Measurements from ENCODE around the gene SRSF4. TPM values are rescaled to one million over a fixed set of nuclear protein-coding genes. Genes with fewer than 3 reads are reported as not detected.
A peak's percentile ranks its signal among the peaks of the same experiment; 100 is the strongest.
"Not testable (repeated sequence)": the region's sequence is repeated elsewhere in the genome, so short reads cannot be mapped to it uniquely, and the experiment has no call there.

Gene SRSF4
- total RNA-seq, 1 donor from 2014 or later, result 52.9 TPM

DNA sequence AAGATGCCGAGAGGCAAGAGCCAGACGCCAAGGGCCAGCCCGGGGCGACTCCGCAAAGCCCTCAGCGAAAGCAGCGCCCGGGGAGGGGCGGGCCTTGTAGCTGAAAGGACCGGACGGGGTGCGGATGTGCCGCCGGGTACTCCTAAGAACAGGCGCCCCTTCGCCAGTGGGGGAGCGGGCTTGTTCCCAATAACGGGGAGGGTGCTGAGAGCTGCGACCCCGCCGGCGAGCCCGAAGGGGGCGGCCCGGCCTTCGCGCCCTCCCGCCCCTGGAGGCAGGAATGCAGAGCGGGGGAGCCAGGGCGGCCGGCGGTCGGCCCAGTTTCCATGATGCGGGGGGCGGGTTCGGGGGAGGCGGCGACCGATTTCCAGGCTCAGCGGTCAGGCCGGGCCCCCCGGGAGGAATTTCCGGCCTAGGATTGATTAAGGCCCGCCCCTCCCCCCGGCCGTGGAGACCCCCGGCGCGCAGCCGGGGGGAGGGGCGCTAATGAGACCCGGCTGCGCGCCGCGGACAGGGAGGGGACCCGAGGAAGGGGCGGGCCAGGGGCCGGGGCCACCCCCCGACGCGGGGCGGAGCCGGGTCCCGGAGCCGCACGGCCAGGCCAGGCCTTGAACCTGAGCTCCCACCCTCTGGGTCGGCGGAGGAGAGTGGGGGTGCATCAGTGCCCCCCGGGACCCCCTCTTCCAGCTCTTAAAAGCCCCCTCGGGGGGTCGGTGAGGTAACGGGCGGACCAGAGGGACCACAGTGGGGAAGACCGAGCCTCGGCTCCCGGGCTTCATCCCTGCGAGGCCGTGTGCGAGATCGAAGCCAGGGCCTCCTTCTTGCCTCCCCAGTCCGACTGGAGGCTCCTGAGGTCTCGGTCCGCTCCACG is 57.1 kb downstream of the SRSF4 start:
- peak; percentile 75 for DNase-seq

DNA sequence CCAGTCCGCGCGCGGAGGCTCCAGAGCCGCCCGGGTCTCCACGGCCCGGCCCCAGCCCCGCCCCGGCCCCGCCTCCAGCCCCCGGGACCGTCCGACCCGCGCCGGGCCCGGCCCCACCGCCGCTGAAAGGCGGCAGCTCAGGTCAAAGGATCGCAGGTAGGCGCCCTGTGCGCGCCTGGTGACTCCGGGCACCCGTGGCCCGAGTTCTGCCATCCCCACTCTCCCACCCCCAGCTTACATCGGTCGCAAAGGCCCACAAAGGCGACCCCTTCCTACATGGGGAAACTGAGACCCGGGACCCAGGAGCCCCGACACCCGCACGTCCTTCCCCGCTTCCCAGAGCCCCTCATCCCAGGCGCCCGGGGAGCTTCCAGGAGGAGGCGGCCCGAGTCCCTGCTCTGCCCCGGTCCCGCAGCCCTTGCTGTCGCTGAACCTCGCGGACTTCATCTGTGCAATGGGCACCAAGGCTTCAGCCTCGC is 57.8 kb downstream of the SRSF4 start, which contains the start of gene TMEM200B:
TMEM200B (minus strand) TSS at position 17 of the 479 bp plus-strand sequence. CDS start 2,075 bp downstream, outside the sequence.
- DNase-seq, result no peak

DNA sequence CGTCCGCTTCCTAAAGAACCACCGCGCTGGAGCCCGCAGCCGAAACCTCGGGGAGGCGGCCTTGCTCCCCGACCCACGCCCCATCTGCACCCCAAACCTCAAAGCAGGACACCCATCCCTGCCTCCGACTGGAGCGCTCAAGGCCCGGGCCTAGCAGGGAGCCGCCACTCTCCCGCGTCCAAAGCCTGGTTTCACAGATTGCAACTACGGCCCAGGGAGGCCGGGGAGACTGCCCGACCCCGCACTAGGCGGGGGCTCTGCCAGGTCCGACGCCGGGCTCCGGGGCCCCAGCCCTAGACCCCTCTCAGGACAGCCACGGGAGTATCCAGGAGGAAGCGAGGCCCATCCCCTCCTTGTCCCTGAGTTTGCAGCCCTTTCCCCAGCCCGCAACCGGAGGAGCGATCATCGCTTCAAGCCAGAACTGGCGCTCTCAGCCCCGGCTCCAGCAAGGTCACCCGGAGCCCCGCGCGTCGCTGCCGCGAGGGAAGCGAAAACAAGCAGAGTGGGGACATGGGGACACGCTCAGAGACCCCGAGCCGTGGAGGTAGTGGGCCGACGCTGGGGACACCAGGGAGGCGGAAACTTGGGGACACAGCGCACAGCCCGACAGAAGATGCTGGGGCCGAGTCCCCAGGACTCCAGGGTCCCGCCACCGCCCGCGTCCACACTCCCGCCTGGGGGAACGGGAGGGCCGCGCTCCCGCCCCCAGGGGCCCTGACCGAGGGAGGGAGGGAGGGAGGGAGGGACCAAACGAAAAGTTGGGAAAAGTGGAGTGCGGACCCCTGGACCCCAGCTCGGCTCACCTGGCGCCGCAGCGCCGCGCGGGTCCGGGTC is 58.4 kb downstream of the SRSF4 start:
- DNase-seq, result peak; percentile 31

DNA sequence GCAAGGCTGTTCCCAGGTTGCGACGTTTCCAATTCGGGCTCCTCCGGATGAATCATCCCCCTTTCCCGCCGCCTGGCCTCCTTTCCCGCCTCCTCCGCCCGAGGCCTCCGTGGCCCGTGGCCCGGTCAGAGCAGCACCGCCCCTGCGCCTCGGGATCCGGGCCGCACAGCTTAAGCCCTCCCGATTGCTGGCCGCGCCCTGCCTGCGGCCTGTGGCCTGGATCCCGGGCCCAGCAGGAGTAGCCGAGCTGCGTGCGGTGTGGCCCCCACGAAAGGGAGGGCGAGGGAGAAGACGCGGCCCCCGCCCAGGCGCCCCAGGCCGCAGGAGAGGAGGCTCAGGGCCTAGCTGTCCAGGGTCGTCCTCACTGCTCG is 59.0 kb downstream of the SRSF4 start:
- DNase-seq, result peak; percentile 24

DNA sequence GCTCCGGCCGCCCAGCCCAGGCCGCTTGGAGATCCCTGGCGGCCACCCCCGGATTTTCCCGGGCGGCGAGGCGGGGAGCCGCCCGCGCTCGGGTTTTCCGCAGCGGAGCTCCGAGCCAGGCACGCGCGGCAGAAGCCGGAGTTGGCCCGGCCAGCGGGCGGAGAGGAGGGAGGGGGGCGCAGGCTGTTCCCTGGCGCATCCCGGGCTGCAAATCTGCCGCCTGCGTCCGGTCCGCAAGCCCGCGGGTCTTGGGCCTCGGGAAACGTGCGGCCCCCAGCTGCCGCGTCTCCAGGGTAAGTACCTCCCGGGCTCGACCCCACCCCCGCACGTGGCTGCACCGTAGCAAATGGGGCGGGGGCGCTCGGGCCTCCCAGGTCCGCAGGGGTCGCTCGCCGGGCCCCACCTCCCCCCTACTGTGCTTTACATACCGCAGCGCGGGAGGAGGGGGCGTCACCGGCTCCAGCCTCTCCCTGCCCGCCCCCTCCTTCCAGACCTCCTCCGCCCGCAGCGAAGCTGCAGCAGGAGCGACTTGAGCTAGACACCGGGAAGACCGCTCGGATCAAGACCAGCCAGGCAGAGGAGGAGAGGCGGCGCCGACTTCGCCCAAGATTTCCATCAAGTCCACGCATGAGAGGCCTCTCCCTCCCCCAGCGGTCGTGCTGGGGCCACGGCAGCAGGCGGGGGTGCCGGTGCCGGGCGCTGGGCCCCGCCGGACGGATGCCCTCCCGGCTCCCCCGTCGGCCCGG is 59.6 kb downstream of the SRSF4 start:
- DNase-seq, result peak; percentile 17

DNA sequence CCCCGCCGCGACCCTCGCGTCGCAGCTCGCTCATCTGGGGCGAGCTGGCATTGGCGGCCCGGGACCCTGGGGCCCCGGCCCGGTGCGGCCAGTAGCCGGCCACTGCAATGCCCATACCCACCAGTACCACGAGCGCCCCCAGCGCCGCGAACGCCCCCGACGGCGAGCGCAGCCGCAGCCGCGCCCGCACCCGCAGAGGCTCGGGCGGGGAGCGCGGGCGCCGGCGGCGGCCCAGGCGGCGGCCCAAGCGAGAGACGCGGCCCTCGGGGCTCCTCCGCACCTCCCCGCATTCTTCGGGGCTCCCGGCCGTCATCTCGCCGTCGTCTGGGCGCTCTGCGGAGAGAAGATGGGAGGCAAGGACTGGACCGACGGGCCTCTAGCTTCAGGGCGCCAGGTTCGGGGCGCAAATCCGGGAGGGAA is 60.2 kb downstream of the SRSF4 start:
- no peak for DNase-seq

DNA sequence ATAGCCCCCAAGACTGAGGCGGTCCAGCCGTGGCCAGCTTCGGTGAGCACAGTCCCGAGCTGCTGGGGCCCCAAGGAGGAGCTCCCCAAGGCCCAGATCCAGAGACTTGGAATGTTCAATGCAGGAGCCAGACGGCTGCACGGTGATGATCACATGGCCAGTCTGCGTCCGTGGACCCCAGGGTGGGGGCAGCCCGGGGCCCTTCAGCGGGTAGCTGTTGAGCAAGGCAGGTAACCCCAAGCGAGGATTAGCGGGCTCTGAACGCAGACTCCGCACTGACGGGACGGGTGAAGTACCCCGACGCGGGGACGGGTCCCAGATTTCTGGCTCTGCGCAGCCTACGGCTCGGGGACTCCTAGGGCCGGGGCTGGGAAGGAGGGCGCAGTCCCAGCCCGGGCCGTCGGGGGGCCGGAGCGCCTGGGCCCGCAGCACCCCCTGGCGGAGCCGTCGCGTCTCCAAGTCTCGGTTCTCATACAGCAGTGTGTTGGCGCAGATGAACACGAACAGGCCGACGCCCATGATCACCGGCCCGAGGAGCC is 60.7 kb downstream of the SRSF4 start:
- DNase-seq, result peak; percentile 70

DNA sequence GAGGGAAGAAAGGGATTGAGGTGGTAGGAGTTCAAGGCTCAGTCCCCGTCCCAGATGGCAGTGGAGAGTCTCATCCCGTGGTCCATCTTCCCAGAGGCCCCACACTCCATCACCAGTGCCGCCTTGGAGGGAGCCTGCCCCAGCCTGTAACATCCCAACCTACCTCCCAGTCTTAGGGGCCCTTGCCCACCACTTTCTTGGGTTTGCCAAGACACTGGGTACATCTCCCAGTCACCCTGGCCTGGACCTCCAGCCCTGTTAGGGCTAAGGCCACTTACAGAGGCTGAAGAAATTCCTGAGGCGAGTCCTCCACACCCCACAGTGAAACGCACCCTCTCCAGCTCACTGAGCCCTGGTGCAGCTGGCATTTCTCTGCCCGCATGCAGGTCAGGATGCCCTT is 61.3 kb downstream of the SRSF4 start:
- no peak for DNase-seq

DNA sequence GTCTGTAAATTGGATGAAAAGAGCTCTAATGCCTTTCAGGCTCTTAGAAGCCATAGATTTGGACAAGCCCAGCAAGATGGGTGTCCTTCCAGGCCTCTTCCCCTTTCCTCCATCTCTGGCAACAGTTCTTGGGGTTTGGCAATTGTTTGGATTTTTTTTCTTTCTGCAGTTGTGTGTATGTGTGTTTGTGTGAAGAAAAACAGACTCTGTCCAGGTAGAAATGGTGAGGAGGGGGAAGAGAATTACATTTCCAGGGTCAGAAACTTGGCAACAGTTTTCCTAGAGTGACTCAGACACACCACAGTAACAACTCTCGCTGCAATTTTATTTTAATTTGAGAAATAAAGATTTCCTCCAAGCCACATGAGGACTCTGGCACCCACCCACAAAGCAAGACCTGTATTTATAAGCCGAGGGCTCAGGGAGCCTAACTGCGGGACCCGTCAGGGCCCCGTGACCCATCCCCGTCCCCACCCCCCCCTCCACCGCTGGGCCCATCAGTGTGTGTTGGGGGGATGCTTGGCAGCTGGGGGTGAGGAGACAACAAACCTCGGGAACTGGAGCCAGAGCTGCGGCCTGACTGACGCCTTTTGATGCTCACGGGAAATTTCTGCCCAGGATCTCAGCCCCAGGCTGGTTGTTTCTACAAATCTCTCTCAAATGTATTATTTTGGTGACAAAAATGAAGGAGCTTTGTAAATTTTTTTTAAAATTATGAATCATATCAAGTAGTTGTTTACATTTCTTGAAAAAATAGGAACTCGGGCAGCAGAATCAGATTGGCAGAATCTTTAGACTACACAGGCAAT is 62.4 kb downstream of the SRSF4 start:
- DNase-seq, result no peak

DNA sequence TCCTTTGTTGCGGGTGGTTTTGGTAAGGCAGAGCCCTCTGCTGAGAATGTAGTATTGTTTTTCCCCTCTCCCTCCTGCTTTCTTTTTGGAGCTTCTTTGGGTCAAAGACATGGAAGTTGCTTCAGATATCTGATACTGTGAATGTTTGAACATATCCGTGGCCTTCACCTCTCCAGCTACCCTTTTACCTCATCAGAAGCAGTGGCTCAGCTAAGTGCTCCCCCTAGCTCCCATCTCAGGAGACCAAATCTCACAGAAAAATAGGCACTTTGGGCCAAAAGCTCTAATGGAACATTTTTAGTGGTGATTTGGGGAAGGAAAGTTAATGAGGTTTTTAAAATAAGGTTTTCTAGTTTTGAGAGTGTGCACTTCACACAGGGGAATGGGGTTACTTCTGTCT is 64.3 kb downstream of the SRSF4 start:
- DNase-seq, result no peak

DNA sequence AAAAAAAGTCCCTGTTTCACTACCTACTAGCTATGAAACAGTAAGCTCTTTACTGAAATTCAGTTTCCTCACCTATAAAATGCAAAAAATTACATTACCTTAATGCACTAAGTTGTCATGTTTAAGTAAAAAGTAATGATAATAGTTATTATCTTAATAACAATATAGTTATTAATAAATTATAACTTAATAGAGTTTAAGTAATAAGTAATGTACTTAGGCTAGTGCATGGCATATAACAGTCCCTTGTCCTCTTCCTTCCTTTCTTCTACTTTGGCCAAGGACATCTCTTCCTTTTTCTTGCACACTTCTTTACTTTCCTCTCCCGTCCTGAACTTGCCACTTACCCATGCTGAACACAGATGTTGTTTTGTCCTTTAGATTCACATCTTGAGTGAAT is 67.0 kb downstream of the SRSF4 start:
- DNase-seq, result no peak

DNA sequence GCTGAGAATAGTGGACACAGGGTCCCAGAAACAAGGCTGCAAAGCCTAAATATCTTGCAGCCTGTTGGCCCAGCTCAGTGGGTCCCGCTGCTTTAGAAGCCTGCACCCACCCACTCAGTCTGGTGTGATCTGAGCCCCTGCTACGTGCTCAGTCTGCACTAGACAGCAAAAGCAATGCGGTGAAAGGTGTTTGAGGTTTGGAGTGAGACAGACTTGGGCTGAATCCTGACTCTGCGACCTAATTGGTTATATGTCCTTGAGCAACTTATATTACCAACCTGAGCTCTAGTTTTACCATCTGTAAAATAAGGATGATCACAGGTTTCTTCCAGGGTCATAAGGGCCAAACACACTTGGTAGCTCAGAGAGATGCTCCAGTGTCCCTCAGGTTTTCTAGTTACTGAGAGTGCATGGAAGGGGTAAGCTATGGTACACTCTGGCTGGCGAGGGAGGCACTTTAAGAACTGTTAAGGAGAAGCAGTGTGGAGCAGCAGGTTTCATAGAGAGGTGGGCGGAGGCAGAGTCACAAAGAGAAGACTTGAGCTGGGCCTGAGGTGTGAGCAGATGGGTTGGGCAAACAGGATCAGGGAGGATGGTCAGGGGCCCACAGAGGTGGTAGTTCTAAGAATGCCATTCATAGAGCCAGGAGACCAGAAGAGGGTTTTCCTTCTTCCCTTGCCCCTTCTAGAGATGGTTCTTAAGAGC is 68.1 kb downstream of the SRSF4 start:
- DNase-seq, result no peak

DNA sequence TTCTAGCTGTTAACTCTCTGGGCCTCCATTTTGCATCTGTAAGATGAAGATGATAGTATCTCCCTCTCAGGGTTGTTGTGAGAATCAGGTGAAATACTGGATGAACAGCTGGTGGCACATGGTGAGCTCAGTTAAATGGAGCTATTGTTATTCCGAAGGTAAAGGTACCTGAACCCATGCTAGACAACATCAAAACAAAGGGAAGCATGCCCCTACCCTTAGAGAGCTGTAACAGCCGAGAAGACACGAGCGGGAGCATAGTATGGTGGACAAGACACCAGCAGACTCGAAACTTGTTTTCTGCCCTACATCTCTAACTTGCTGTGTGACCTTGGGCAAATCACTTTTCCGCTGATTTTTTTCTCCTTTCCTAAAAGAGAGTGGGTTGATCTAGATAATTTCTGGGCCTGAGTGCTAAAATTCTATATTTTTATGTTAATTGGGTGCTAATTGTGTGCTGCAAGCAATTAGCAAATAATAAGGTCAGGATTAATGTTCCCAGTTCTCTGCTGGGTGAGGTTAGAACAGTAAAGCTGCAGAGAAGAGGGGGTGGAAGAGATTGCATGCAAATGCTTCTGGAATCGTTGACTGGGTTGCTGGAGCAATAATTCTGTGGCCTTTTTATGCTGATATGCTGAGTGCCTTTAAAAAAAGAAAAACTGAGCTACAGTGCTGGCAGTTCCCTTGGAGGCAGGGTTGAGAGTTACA is 68.8 kb downstream of the SRSF4 start:
- no peak for DNase-seq

DNA sequence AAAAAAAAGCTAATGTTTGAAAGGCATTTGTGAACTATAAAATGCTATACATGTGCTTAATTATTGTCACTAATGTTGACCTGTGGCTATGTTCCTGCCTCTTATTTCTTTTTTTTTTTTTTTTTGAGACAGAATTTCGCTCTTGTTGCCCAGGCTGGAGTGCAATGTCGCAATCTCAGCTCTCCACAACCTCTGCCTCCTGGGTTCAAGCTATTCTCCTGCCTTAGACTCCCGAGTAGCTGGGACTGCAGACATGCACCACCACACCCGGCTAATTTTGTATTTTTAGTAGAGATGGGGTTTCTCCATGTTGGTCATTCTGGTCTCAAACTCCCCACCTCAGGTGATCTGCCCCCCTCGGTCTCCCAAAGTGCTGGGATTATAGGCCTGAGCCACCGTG is 73.7 kb downstream of the SRSF4 start:
- DNase-seq, result not testable (repeated sequence)

DNA sequence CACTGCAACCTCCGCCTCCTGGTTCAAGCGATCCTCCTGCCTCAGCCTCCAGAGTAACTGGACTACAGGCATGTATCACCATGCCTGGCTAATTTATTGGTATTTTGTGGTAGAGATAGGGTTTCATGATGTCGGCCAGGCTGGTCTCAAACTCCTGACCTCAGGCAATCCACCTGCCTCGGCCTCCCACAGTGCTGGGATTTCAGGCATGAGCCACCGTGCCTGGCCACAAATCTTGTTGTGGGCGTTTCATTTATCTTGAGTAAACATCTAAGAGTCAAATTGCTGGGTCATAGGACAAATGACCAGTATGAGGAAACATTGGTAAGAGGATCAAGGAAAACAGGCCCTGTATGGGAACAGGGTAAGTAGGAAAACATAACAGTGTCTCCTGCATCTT is 75.9 kb downstream of the SRSF4 start:
- no peak for DNase-seq

DNA sequence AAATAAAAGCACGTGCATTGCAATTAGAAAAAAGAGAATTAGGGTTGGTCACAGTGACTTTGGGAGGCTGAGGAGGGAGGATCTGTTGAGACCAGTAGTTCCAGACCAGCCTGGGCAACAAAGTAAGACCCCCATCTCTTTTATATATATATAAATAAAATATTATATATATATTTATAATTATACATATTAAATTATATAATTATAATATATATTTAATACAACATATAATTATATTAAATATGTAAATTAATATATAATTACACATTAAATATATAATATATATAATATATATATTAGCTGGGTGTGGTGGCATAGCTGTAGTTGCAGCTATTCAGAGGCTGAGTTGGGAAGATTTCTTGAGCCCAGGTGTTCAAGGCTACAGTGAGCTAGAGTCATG is 81.2 kb downstream of the SRSF4 start:
- DNase-seq, result no peak

DNA sequence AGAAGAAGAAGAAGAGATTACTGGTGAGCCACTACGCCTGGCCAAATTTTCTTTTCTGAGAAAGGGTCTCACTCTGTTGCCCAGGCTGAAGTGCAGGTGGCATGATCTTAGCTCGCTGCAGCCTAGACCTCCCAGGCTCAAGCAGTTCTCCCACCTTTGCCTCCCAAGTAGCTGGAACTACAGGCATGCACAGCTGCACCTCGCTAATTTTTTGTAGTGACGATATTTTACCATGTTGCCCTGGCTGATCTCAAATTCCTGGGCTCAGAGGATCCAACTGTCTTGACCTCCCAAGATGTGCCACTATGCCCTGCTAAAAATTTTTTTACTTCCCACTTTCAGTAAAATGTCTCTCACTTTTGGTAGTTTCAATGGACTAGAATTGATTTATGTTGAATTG is 82.4 kb downstream of the SRSF4 start:
- DNase-seq, result no peak
